ENCODE data around the gene WAC.
"Not testable (repeated sequence)": the region's sequence is repeated elsewhere in the genome, so short reads cannot be mapped to it uniquely, and the experiment has no call there.

The WAC gene

DNA sequence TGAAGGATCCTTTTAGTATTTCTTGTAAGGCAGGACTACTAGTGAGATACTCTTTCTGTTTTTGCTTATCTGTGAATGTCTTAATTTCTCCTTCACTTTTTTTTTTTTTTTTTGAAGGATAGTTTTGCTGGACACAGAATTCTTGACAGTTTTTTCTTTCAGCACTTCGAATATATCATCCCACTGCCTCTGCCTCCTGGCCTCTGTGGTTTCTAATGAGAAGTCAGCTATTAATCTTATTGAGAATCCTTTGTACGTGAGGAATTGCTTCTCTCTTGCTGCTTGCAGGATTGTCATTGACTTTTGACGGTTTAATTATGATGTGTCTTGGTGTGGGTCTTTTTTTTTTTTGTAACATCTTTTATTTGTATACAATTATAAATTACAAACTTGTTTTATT, 12.6 kb upstream of the WAC start:
- Histone ChIP-seq H3K4me1 (ENCODE audit: insufficient read depth, poor library complexity, severe bottlenecking) (peaks cover 6% of the 10 kb centered on the region), H3K27ac (ENCODE audit: poor library complexity, severe bottlenecking) (peak overlapping the region; percentile 51)
- DNase-seq (ENCODE audit: low spot score): no peak

DNA sequence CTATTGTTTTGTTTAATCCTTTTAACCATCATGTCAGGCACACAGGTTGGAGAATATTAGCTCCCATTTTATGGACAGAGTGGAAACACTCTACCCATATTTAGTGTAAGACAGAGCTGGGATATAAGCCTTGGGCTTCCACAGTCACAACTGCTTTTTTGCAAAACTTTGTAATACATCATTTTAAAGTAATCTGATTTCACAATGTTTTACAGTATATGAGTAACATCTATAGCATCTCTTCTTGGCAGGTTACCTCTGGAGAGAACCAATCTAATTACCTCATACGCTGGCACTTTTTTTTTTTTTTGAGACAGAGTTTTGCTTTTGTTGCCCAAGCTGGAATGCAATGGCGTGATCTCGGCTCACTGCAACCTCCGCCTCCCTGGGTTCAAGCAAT, 12.1 kb upstream of the WAC start:
- H3K4me1 ChIP-seq (ENCODE audit: insufficient read depth, poor library complexity, severe bottlenecking); H3K4me3 ChIP-seq (ENCODE audit: severe bottlenecking); H3K27me3 ChIP-seq (ENCODE audit: insufficient read depth, poor library complexity, severe bottlenecking); H3K9me3 ChIP-seq (ENCODE audit: severe bottlenecking); DNase-seq (ENCODE audit: low spot score): not testable (repeated sequence)
- H3K27ac ChIP-seq (ENCODE audit: poor library complexity, severe bottlenecking): peak overlapping the region; percentile 51
- ATAC-seq (ENCODE audit: low read depth): peak; percentile 87
- H3K36me3 ChIP-seq (ENCODE audit: low read depth): peaks cover 11% of the 10 kb centered on the region

More for the DNA sequence above, 12.6 kb upstream of the WAC start:
- Histone ChIP-seq H3K9me3 (ENCODE audit: severe bottlenecking) (peaks cover 6% of the 10 kb centered on the region), H3K36me3 (ENCODE audit: low read depth) (peaks cover 11% of the 10 kb centered on the region), H3K4me3 (ENCODE audit: severe bottlenecking) (no peak overlapping the region), H3K27me3 (ENCODE audit: insufficient read depth, poor library complexity, severe bottlenecking) (no peaks in the 10 kb centered on the region)
- TF ChIP-seq, protein P1, sequence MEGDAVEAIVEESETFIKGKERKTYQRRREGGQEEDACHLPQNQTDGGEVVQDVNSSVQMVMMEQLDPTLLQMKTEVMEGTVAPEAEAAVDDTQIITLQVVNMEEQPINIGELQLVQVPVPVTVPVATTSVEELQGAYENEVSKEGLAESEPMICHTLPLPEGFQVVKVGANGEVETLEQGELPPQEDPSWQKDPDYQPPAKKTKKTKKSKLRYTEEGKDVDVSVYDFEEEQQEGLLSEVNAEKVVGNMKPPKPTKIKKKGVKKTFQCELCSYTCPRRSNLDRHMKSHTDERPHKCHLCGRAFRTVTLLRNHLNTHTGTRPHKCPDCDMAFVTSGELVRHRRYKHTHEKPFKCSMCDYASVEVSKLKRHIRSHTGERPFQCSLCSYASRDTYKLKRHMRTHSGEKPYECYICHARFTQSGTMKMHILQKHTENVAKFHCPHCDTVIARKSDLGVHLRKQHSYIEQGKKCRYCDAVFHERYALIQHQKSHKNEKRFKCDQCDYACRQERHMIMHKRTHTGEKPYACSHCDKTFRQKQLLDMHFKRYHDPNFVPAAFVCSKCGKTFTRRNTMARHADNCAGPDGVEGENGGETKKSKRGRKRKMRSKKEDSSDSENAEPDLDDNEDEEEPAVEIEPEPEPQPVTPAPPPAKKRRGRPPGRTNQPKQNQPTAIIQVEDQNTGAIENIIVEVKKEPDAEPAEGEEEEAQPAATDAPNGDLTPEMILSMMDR (IDR thresholded peaks at IDR 0.05; ENCODE audit: poor library complexity, severe bottlenecking): no peak
- no peak for ATAC-seq (ENCODE audit: low read depth)

DNA sequence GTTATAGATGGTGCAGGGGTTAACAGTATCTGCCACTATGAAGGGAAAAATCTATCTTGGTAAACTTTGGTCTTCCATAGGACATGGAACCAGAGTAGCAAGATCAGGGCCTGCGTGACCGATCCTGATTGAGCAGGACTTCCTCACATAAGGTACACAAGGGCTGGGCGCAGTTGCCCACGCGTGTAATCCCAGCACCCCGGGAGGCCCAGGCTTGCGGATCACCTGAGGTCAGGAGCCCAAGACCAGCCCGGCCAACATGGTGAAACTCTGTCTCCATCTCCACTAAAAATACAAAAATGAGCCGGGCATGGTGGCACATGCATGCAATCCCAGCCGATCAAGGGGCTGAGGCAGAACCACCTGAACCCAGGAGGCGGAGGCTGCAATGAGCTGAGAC, 11.0 kb upstream of the WAC start:
- peaks cover 11% of the 10 kb centered on the region for H3K36me3 ChIP-seq (ENCODE audit: low read depth)
- not testable (repeated sequence) for H3K27ac ChIP-seq (ENCODE audit: poor library complexity, severe bottlenecking); ATAC-seq (ENCODE audit: low read depth); H3K27me3 ChIP-seq (ENCODE audit: insufficient read depth, poor library complexity, severe bottlenecking); H3K9me3 ChIP-seq (ENCODE audit: severe bottlenecking); H3K4me1 ChIP-seq (ENCODE audit: insufficient read depth, poor library complexity, severe bottlenecking); H3K4me3 ChIP-seq (ENCODE audit: severe bottlenecking); DNase-seq (ENCODE audit: low spot score)

DNA sequence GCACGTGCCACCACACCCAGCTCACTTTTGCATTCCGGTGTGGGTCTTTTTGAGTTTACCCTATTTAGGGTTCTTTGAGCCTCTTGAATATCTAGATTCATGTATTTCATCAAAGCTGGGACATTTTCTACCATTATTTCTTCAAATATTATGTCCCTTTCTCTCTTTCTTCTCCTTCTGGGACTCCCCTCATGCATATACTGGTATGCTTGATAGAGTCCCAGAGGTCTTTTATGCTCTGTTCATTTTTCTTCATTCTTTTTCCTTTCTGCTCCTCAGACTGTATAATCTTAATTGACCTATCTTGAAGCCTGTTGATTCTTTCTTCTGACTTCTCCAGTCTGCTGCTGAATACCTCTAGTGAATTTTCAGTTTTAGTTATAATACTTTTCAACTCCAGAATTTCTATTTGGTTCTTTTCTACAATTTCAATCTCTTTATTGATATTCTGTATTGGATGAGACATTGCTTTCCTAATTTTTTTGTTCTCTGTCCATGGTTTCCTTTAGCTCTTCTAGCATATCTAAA, 9.1 kb upstream of the WAC start:
- TF ChIP-seq, protein P1 (IDR thresholded peaks at IDR 0.05; ENCODE audit: poor library complexity, severe bottlenecking): no peak

DNA sequence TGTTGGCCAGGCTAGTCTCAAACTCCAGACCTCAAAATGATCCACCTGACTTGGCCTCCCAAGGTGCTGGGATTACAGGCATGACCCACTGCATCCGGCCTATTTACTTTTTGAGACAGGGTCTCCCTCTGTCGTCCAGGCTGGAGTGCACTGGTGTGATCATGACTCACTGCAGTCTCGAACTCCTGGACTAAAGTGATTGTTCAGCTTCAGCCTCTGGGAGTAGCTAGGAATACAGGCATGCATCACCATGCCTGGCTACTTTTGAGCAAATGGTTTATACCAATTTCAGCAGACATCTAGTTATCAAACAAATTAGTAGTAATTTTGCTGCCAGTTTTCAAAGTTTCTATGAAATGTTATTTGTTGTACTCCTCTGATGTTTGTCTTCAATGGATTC, 2.2 kb upstream of the WAC start:
- TF ChIP-seq, protein P1 (IDR thresholded peaks at IDR 0.05; ENCODE audit: poor library complexity, severe bottlenecking): no peak
- Histone ChIP-seq H3K4me3 (ENCODE audit: severe bottlenecking) (no peak overlapping the region), H3K4me1 (ENCODE audit: insufficient read depth, poor library complexity, severe bottlenecking) (peaks cover 8% of the 10 kb centered on the region), H3K27ac (ENCODE audit: poor library complexity, severe bottlenecking) (no peak overlapping the region), H3K36me3 (ENCODE audit: low read depth) (peaks cover 18% of the 10 kb centered on the region), H3K9me3 (ENCODE audit: severe bottlenecking) (no peaks in the 10 kb centered on the region), H3K27me3 (ENCODE audit: insufficient read depth, poor library complexity, severe bottlenecking) (no peaks in the 10 kb centered on the region)
- DNase-seq (ENCODE audit: low spot score) (no peak), ATAC-seq (ENCODE audit: low read depth) (no peak)

More for the DNA sequence above, 9.1 kb upstream of the WAC start:
- no peak overlapping the region for H3K4me3 ChIP-seq (ENCODE audit: severe bottlenecking)
- ATAC-seq (ENCODE audit: low read depth): no peak
- DNase-seq (ENCODE audit: low spot score): no peak
- no peak overlapping the region for H3K27ac ChIP-seq (ENCODE audit: poor library complexity, severe bottlenecking)
- peaks cover 6% of the 10 kb centered on the region for H3K9me3 ChIP-seq (ENCODE audit: severe bottlenecking)
- H3K4me1 ChIP-seq (ENCODE audit: insufficient read depth, poor library complexity, severe bottlenecking): peaks cover 6% of the 10 kb centered on the region
- H3K27me3 ChIP-seq (ENCODE audit: insufficient read depth, poor library complexity, severe bottlenecking): no peaks in the 10 kb centered on the region
- H3K36me3 ChIP-seq (ENCODE audit: low read depth): peaks cover 11% of the 10 kb centered on the region

DNA sequence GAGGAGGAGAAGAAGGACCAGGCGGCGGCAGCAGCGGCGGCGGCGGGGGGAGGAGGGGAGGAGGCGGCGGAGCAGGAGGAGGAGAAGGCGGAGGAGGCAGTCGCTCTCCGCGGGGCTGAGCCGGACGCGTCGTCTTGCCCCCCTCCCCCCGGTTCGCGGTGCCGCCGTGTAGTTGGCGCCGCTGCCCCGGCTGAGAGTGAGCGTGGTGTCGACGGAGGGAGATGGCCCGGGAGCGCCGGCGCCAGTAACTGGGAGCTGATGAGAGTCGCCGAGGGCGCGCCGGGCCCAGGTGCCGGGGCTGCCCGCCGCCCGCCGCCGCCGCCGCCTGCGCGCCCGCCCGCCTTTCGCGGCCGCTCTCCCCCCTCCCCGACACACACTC, 257 bp downstream of the WAC start:
- peaks cover 8% of the 10 kb centered on the region for H3K4me1 ChIP-seq (ENCODE audit: insufficient read depth, poor library complexity, severe bottlenecking)

More for the DNA sequence above, 257 bp downstream of the WAC start:
- DNase-seq (ENCODE audit: low spot score) (no peak), ATAC-seq (ENCODE audit: low read depth) (peak; percentile 2)
- Histone ChIP-seq H3K27ac (ENCODE audit: poor library complexity, severe bottlenecking) (peak overlapping the region; percentile 78), H3K36me3 (ENCODE audit: low read depth) (peaks cover 42% of the 10 kb centered on the region), H3K9me3 (ENCODE audit: severe bottlenecking) (no peaks in the 10 kb centered on the region), H3K4me3 (ENCODE audit: severe bottlenecking) (peak overlapping the region; percentile 84), H3K27me3 (ENCODE audit: insufficient read depth, poor library complexity, severe bottlenecking) (no peaks in the 10 kb centered on the region)
- TF ChIP-seq, protein P1 (IDR thresholded peaks at IDR 0.05; ENCODE audit: poor library complexity, severe bottlenecking): no peak

Data from RWPE2 (cell line).